Cardiac fibroblast (primary cell): ENCODE data around the gene TRPV4.
A peak's percentile ranks its signal among the peaks of the same experiment; 100 is the strongest.

ENCODE experiments used
- DNase-seq, 2 donors: peaks; one replicate each; pipeline versions ENCODE4 v3.0.0 to v3.0.0-alpha.2; 2010; ENCODE audit warnings: low read depth in 2 of 2
- H3K4me3 ChIP-seq, 2 donors: replicated peaks in 1 of 2; 1 replicate in 1 of 2; 2 replicates in 1 of 2; pipeline ENCODE4 v1.5.1; 2011; ENCODE audit warnings: low read depth in 2 of 2, low read length in 2 of 2, mild to moderate bottlenecking in 2 of 2, moderate library complexity in 1 of 2
- TF ChIP-seq, protein P1 (sequence below): IDR thresholded peaks from one replicate; pipeline ENCODE4 v1.5.1; 2011; ENCODE audit warnings: low read depth, mild to moderate bottlenecking, low read length, inconsistent platforms

Gene TRPV4

GRCh38 chr12:109833307-109834189, at the start of gene TRPV4:
TRPV4 (minus strand) TSS chr12:109833398; CDS start chr12:109814796, 18,602 bp downstream.
- peak in 1 of 2 donors; percentile 57 for DNase-seq
- H3K4me3 ChIP-seq: peak within 1 kb of the TSS; percentile 61 to 62
- TF ChIP-seq, protein P1, sequence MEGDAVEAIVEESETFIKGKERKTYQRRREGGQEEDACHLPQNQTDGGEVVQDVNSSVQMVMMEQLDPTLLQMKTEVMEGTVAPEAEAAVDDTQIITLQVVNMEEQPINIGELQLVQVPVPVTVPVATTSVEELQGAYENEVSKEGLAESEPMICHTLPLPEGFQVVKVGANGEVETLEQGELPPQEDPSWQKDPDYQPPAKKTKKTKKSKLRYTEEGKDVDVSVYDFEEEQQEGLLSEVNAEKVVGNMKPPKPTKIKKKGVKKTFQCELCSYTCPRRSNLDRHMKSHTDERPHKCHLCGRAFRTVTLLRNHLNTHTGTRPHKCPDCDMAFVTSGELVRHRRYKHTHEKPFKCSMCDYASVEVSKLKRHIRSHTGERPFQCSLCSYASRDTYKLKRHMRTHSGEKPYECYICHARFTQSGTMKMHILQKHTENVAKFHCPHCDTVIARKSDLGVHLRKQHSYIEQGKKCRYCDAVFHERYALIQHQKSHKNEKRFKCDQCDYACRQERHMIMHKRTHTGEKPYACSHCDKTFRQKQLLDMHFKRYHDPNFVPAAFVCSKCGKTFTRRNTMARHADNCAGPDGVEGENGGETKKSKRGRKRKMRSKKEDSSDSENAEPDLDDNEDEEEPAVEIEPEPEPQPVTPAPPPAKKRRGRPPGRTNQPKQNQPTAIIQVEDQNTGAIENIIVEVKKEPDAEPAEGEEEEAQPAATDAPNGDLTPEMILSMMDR: no peak

GRCh38 chr12:109881752-109882151, 48.6 kb upstream of the TRPV4 start:
- TF ChIP-seq, protein P1: no peak
- peak in 1 of 2 donors; percentile 22 for DNase-seq
- no peak overlapping the region for H3K4me3 ChIP-seq

DNA sequence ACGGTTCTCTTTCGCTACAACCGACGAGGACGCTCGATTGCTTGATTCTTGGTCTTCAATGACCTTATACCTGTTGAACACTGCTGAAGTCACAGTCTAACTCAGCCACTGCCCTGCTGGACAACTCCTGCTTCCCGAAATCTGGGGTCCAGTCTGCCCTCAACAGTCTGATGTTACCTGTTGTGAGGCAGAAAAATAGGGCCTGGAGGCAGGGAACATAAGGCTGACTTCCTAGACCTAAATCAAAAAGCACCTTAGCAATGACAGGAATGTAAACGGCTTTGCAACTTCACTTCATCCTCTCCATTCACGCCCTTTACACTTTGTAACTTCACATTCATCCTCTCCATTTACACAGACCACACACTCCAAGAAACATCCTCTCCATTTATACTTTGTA, 47.7 kb upstream of the TRPV4 start:
- peak overlapping the region; percentile 66 to 77 for H3K4me3 ChIP-seq
- no peak for DNase-seq
- TF ChIP-seq, protein P1: no peak

- TF ChIP-seq, protein P1: no peak
- peak within 1 kb of the TSS; percentile 79 to 88 for H3K4me3 ChIP-seq
- DNase-seq: peak; percentile 62 to 79
Measured at GRCh38 chr12:109880043-109880931, 47.1 kb upstream of the TRPV4 start, which contains the start of gene GLTP. GLTP (minus strand) TSS chr12:109880541; CDS start chr12:109880374, 167 bp downstream.

DNA sequence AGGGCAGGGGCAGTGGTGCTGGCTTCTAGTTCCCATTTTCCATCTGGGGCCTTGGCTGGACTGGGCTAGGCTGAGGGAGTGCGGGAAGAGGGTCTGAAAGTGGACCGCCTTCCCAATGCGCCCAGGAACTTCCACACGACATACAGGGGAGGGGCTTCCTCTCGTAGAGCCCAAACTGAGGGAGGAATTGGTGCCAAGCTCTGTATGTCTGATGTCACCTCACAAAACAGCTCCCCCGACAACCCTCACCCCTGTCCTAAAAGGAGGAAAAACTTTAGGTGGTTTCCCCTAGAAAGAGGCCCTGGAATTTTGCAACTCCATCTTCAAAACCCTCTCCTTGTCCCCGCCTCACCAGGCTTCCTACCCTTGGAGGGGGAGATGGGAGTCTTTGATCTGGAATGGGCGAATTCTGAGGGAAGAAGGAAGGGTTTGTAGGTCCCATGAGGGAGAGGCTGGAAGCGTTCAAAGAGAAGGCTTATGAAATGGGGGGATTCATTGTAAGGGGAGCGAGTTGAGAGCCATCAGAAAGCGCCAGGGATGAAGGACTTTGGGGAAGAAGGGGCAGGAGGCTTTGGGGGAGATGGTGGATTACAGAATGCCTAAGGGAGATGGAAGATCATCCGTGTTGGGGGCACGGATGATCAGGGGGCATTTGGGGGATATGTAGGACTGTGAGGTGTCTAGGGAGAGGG, 46.3 kb upstream of the TRPV4 start:
- TF ChIP-seq, protein P1: no peak
- H3K4me3 ChIP-seq: peak overlapping the region; percentile 79 to 88
- DNase-seq: peak in 1 of 2 donors; percentile 26

DNA sequence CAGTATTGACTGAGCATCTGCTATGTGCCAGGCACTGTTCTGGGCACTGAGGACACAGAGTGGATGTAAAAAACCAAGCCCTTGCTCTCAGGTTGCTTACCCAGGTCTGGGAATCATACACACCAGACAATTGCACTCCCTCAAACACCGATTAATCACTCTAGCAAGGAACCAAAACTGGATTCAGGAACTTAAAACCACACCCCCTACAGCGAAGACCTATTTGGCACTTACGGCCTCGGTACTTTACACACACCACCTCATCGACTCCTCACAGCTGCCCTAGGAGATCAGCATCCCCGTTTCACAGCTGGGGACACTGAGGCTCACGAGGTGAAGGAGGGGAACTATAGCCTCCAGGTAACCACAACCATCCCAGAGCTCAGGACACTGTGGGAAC, 45.6 kb upstream of the TRPV4 start:
- peak overlapping the region; percentile 79 to 88 for H3K4me3 ChIP-seq
- DNase-seq: no peak
- TF ChIP-seq, protein P1: no peak
